IMR-90 (cell line): ENCODE measurements around the gene EBI3. TPM values are rescaled to one million over a fixed set of nuclear protein-coding genes. Genes with fewer than 3 reads are reported as not detected.
"Not testable (repeated sequence)": the region's sequence is repeated elsewhere in the genome, so short reads cannot be mapped to it uniquely, and the experiment has no call there.

Experiments
- ATAC-seq: fragments of 200-7000 bp; cut with Tn5 transposase; 2 replicates; pipeline ENCODE4 v1.9.1; 2020; ENCODE audit warnings: low read depth, mild to moderate bottlenecking, moderate library complexity
- BruUV-seq: library from RNA; stranded (reverse); fragments of 400-500 nt; replicated peaks from 2 replicates; lab custom pipeline; 2021; lab: Mats Ljungman, UMichigan
- CTCF ChIA-PET: fragments of 300-600 bp; formaldehyde crosslinking; extraction: SDS; loops from one replicate; lab custom pipeline; 2021; ENCODE audit warnings: antibody characterized with exemption; lab: Yijun Ruan, JAX
- POLR2A ChIA-PET: fragments of 300-600 bp; sonication (Branson Sonifier 250); formaldehyde crosslinking; loops from one replicate; lab custom pipeline; 2022; ENCODE audit warnings: antibody characterized with exemption; ENCODE audit not compliant: unreplicated experiment; lab: Charles Lee
- DNase-seq: peaks from one replicate; pipeline ENCODE4 v3.0.0; 2013
- H2AFZ ChIP-seq: replicated peaks from 2 replicates; pipeline ENCODE3; 2013; ENCODE audit warnings: low read length, mild to moderate bottlenecking; ENCODE audit not compliant: poor library complexity
- H2AK5ac ChIP-seq: 2 replicates; pipeline ENCODE4 v1.6.1; 2013; ENCODE audit warnings: low read depth, low read length, inconsistent platforms
- H2AK9ac ChIP-seq: replicated peaks from 2 replicates; pipeline ENCODE3; 2013; ENCODE audit warnings: mild to moderate bottlenecking, low read depth, low read length, moderate library complexity; ENCODE audit not compliant: poor library complexity
- H2BK120ac ChIP-seq: 2 replicates; pipeline ENCODE4 v1.6.1; 2013; ENCODE audit warnings: low read depth, low read length, inconsistent platforms
- H2BK15ac ChIP-seq: 3 replicates; pipeline ENCODE4 v1.6.1; 2013; ENCODE audit warnings: low read depth, low read length, inconsistent platforms
- H2BK20ac ChIP-seq: 2 replicates; pipeline ENCODE4 v1.6.1; 2013; ENCODE audit warnings: low read depth, mild to moderate bottlenecking, inconsistent platforms, low read length, moderate library complexity
- H2BK5ac ChIP-seq: 2 replicates; pipeline ENCODE4 v1.6.1; 2013; ENCODE audit warnings: mild to moderate bottlenecking, low read depth, low read length, inconsistent platforms; ENCODE audit not compliant: poor library complexity, severe bottlenecking
- H3K14ac ChIP-seq: replicated peaks from 2 replicates; pipeline ENCODE4 v1.6.1; 2013; ENCODE audit warnings: low read depth, low read length, inconsistent platforms
- H3K18ac ChIP-seq: 2 replicates; pipeline ENCODE4 v1.6.1; 2013; ENCODE audit warnings: low read depth, low read length, control low read depth
- H3K23ac ChIP-seq: 2 replicates; pipeline ENCODE4 v1.6.1; 2013; ENCODE audit warnings: low read depth, low read length, inconsistent platforms
- H3K27ac ChIP-seq: 2 replicates; pipeline ENCODE4 v1.5.1; 2013; ENCODE audit warnings: mild to moderate bottlenecking, control low read depth, low read length; ENCODE audit not compliant: insufficient read depth
- H3K27me3 ChIP-seq: 2 replicates; pipeline ENCODE4 v1.6.1; 2013; ENCODE audit warnings: low read length; ENCODE audit not compliant: control insufficient read depth, insufficient read depth
- H3K36me3 ChIP-seq: 2 replicates; pipeline ENCODE4 v1.6.1; 2013; ENCODE audit warnings: low read length, mixed read lengths; ENCODE audit not compliant: control insufficient read depth, insufficient read depth
- H3K4ac ChIP-seq: 2 replicates; pipeline ENCODE4 v1.6.1; 2013; ENCODE audit warnings: low read depth, low read length, inconsistent platforms
- H3K4me1 ChIP-seq: 2 replicates; pipeline ENCODE4 v1.6.1; 2013; ENCODE audit warnings: low read length, mixed read lengths; ENCODE audit not compliant: control insufficient read depth, insufficient read depth
- H3K4me2 ChIP-seq: 2 replicates; pipeline ENCODE4 v1.6.1; 2013; ENCODE audit warnings: low read depth, mild to moderate bottlenecking, control low read depth, low read length, moderate library complexity
- H3K4me3 ChIP-seq: 2 replicates; pipeline ENCODE4 v1.5.1; 2013; ENCODE audit warnings: low read depth, mild to moderate bottlenecking, control low read depth, low read length, moderate library complexity; ENCODE audit not compliant: insufficient read depth
- H3K56ac ChIP-seq: 2 replicates; pipeline ENCODE4 v1.6.1; 2013; ENCODE audit warnings: low read length, inconsistent platforms; ENCODE audit not compliant: insufficient read depth; ENCODE audit errors: extremely low read depth
- H3K79me1 ChIP-seq, 2 experiments: 2 replicates each; pipeline ENCODE4 v1.6.1; 2013; ENCODE audit warnings: low read length in 2 of 2, inconsistent platforms in 1 of 2, low read depth in 1 of 2
- H3K9ac ChIP-seq: 2 replicates; pipeline ENCODE4 v1.6.1; 2013; ENCODE audit warnings: low read depth, low read length, control low read depth
- H3K9me1 ChIP-seq: 2 replicates; pipeline ENCODE4 v1.6.1; 2013; ENCODE audit warnings: low read length, inconsistent platforms; ENCODE audit not compliant: insufficient read depth
- H3K9me3 ChIP-seq: 2 replicates; pipeline ENCODE4 v1.6.1; 2013; ENCODE audit warnings: low read length; ENCODE audit not compliant: control insufficient read depth, insufficient read depth
- H4K20me1 ChIP-seq: 2 replicates; pipeline ENCODE4 v1.6.1; 2013; ENCODE audit warnings: low read length, inconsistent platforms; ENCODE audit not compliant: insufficient read depth
- H4K5ac ChIP-seq: 2 replicates; pipeline ENCODE4 v1.6.1; 2013; ENCODE audit warnings: mild to moderate bottlenecking, low read depth, low read length, control low read depth
- H4K8ac ChIP-seq, 2 experiments: 2 replicates each; pipeline ENCODE4 v1.6.1; 2013; ENCODE audit warnings: low read depth in 2 of 2, low read length in 2 of 2, control low read depth in 1 of 2, inconsistent platforms in 1 of 2
- H4K91ac ChIP-seq: 2 replicates; pipeline ENCODE4 v1.6.1; 2013; ENCODE audit warnings: low read depth, low read length, inconsistent platforms; ENCODE audit not compliant: insufficient read depth
- WGBS, 2 experiments: methylation state at CpG; one replicate each; pipeline versions ENCODE4 v1.1.5 to v1.1.7; 2013; ENCODE audit warnings: missing lambda C conversion rate in 2 of 2; ENCODE audit not compliant: insufficient read length in 1 of 2; ENCODE audit errors: extremely low coverage in 2 of 2; 5-methylcytosine and 5-hydroxymethylcytosine counted together
- dilution Hi-C: fragments of 300-500 bp; cut with HindIII; formaldehyde crosslinking; loops from one replicate; pipeline ENCODE4 v1.14.3; 2018; ENCODE audit warnings: low sequenced_read_pairs; ENCODE audit not compliant: unreplicated experiment
- in situ Hi-C: fragments of 300-500 bp; cut with MboI; formaldehyde crosslinking; loops from 3 replicates; pipeline ENCODE4 v1.14.3; 2019; ENCODE audit warnings: low sequenced_read_pairs, inconsistent platforms, mixed read lengths
- intact Hi-C: fragments of 100-400 bp; cut with micrococcal nuclease; formaldehyde crosslinking; loops from 2 replicates; pipeline ENCODE4 v1.10.0; 2022
- polyA plus RNA-seq, 3 experiments: library from polyadenylated mRNA; depleted of rRNA; stranded (reverse); fragments of >200 nt; gene quantifications; 2 replicates each; pipeline ENCODE4 v1.2.3, GENCODE V29; 2012; ENCODE audit warnings: low replicate concordance in 1 of 3
- total RNA-seq: library from RNA; depleted of rRNA; stranded (reverse); fragments of >200 nt; gene quantifications from 2 replicates; pipeline ENCODE4 v1.2.3, GENCODE V29; 2012; rRNA removed

Gene EBI3
- total and polyA plus RNA-seq, 2 of the 4 experiments (the other 2 are of a cell fraction), result 0.36 to 2.7 TPM

DNA sequence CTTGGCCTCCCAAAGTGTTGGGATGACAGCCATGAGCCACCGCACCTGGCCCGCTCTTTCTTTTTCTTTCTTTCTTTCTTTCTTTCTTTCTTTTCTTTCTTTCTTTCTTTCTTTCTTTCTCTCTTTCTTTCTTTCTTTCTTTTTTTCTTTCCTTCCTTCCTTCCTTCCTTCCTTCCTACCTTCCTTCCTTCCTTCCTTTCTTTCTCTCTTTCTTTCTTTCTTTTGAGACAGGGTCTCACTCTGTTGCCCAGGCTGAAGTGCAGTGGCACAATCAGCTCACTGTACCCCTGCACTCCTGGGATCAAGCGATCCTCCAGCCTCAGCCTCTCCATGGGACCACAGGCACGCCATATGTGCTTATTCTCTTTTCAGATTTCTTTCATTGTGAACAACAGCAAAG lies 56.8 kb downstream of the EBI3 start:
- H3K4me3 ChIP-seq, H3K23ac ChIP-seq, H3K4me2 ChIP-seq, H3K9me1 ChIP-seq, H3K14ac ChIP-seq, H4K91ac ChIP-seq, H3K9ac ChIP-seq, intact Hi-C loops, H3K36me3 ChIP-seq, H2BK120ac ChIP-seq, H2AK5ac ChIP-seq, BruUV-seq, H4K5ac ChIP-seq, H3K79me1 ChIP-seq, H4K20me1 ChIP-seq, in situ Hi-C loops, H4K8ac ChIP-seq, H3K27ac ChIP-seq, H3K56ac ChIP-seq, H3K4me1 ChIP-seq, H2AK9ac ChIP-seq, ATAC-seq, H2BK15ac ChIP-seq, CTCF ChIA-PET, H2AFZ ChIP-seq, H3K4ac ChIP-seq, H3K18ac ChIP-seq, H2BK5ac ChIP-seq, DNase-seq, dilution Hi-C loops, H3K9me3 ChIP-seq, H2BK20ac ChIP-seq: not testable (repeated sequence)
- 47% methylated on average over 2 of the region's 4 CpGs; no CpG with 5 or more reads in 1 of the 2 experiments for WGBS, 2 experiments
- POLR2A ChIA-PET, result interaction anchor here (0.6 kb wide), 1 partner anchor 27 kb away, joined by 7 read pairs; no protein-coding TSS in a partner anchor
- peaks cover 31% of the 10 kb centered on the region for H3K27me3 ChIP-seq

Other genes starting within 250 kb of the EBI3 start
- gene EEF2, start 244.1 kb upstream of the EBI3 start, total RNA-seq, result 1,727 and 2,161 TPM in 2 replicates
- 1,505 and 1,547 TPM in 2 replicates for gene EEF2, start 244.1 kb upstream of the EBI3 start, polyA plus RNA-seq (2012; rRNA removed)
- 10.8 and 13.6 TPM in 2 replicates for gene PIAS4, start 221.8 kb upstream of the EBI3 start, total RNA-seq
- 12.1 and 16.6 TPM in 2 replicates for gene PIAS4, start 221.8 kb upstream of the EBI3 start, polyA plus RNA-seq (2012; rRNA removed)
- 3.2 and 4.2 TPM in 2 replicates for gene ZBTB7A, start 162.6 kb upstream of the EBI3 start, total RNA-seq
- gene ZBTB7A, start 162.6 kb upstream of the EBI3 start, polyA plus RNA-seq (2012; rRNA removed), result 10.3 and 14.7 TPM in 2 replicates
- 107 and 115 TPM in 2 replicates for gene MAP2K2, start 105.4 kb upstream of the EBI3 start, total RNA-seq
- gene MAP2K2, start 105.4 kb upstream of the EBI3 start, polyA plus RNA-seq (2012; rRNA removed), result 151 and 196 TPM in 2 replicates
- gene CREB3L3, start 75.9 kb upstream of the EBI3 start, total RNA-seq, result not detected in 2 replicates
- gene CREB3L3, start 75.9 kb upstream of the EBI3 start, polyA plus RNA-seq (2012; rRNA removed), result not detected in 2 replicates
- gene SIRT6, start 47.0 kb upstream of the EBI3 start, total RNA-seq, result 3.9 and 6.1 TPM in 2 replicates
- 25.3 and 31.6 TPM in 2 replicates for gene SIRT6, start 47.0 kb upstream of the EBI3 start, polyA plus RNA-seq (2012; rRNA removed)
- 0.18 and 0.28 TPM in 2 replicates for gene ANKRD24, start 46.8 kb upstream of the EBI3 start, total RNA-seq
- 0.21 and 0.29 TPM in 2 replicates for gene ANKRD24, start 46.8 kb upstream of the EBI3 start, polyA plus RNA-seq (2012; rRNA removed)
- gene YJU2, start 17.6 kb downstream of the EBI3 start, total RNA-seq, result 15.6 and 20.3 TPM in 2 replicates
- 18.8 and 18.9 TPM in 2 replicates for gene YJU2, start 17.6 kb downstream of the EBI3 start, polyA plus RNA-seq (2012; rRNA removed)
- not detected in 2 replicates for gene SHD, start 49.7 kb downstream of the EBI3 start, total RNA-seq
- not detected in 2 replicates for gene SHD, start 49.7 kb downstream of the EBI3 start, polyA plus RNA-seq (2012; rRNA removed)
- not detected in 2 replicates for gene TMIGD2, start 72.9 kb downstream of the EBI3 start, total RNA-seq
- gene TMIGD2, start 72.9 kb downstream of the EBI3 start, polyA plus RNA-seq (2012; rRNA removed), result not detected in 2 replicates
- gene FSD1, start 75.1 kb downstream of the EBI3 start, total RNA-seq, result 17.4 and 19.2 TPM in 2 replicates
- 23.4 and 24.4 TPM in 2 replicates for gene FSD1, start 75.1 kb downstream of the EBI3 start, polyA plus RNA-seq (2012; rRNA removed)
- gene STAP2, start 109.3 kb downstream of the EBI3 start, total RNA-seq, result 1.3 and 1.4 TPM in 2 replicates
- gene STAP2, start 109.3 kb downstream of the EBI3 start, polyA plus RNA-seq (2012; rRNA removed), result 3.2 and 3.4 TPM in 2 replicates
- 2.3 and 3.3 TPM in 2 replicates for gene MPND, start 114.0 kb downstream of the EBI3 start, total RNA-seq
- gene MPND, start 114.0 kb downstream of the EBI3 start, polyA plus RNA-seq (2012; rRNA removed), result 8.1 and 9.8 TPM in 2 replicates
- gene SH3GL1, start 171.0 kb downstream of the EBI3 start, total RNA-seq, result 28.1 and 32.2 TPM in 2 replicates
- 138 and 161 TPM in 2 replicates for gene SH3GL1, start 171.0 kb downstream of the EBI3 start, polyA plus RNA-seq (2012; rRNA removed)
- 11.4 and 12.4 TPM in 2 replicates for gene CHAF1A, start 173.1 kb downstream of the EBI3 start, total RNA-seq
- 22.9 and 26.7 TPM in 2 replicates for gene CHAF1A, start 173.1 kb downstream of the EBI3 start, polyA plus RNA-seq (2012; rRNA removed)
- gene UBXN6, start 228.3 kb downstream of the EBI3 start, total RNA-seq, result 74.2 and 84.2 TPM in 2 replicates
- gene UBXN6, start 228.3 kb downstream of the EBI3 start, polyA plus RNA-seq (2012; rRNA removed), result 86.5 and 98.3 TPM in 2 replicates
- gene HDGFL2, start 242.8 kb downstream of the EBI3 start, total RNA-seq, result 35.8 and 45.5 TPM in 2 replicates
- 48.5 and 53.0 TPM in 2 replicates for gene HDGFL2, start 242.8 kb downstream of the EBI3 start, polyA plus RNA-seq (2012; rRNA removed)